Upper lobe of left lung (tissue), 4 donors: ENCODE measurements around the gene LZTR1.

ENCODE experiments used
- CTCF ChIP-seq, 6 experiments: fragments of 450-650 bp in 4 of 6; fragments of 200-600 bp in 2 of 6; sonication (generic) in 2 of 6; IDR thresholded peaks; one replicate each; pipeline ENCODE4 v1.5.1; 2016 to 2019; ENCODE audit warnings: antibody characterized with exemption in 6 of 6
- EP300 ChIP-seq, 4 donors: sonication (generic); formaldehyde crosslinking; IDR thresholded peaks; one replicate each; pipeline ENCODE4 v1.5.1; 2017; ENCODE audit warnings: antibody characterized with exemption in 4 of 4, control low read depth in 2 of 4

GRCh38 chr22:20951151-20951931, 30.8 kb upstream of the LZTR1 start:
- TF ChIP-seq CTCF (IDR thresholded peaks at IDR 0.05), result no peak
- no peak for TF ChIP-seq EP300 (IDR thresholded peaks at IDR 0.05)
